ENCODE results near the gene DUSP2. TPM values are rescaled to one million over a fixed set of nuclear protein-coding genes. Genes with fewer than 3 reads are reported as not detected.

Gene DUSP2
- total RNA-seq, 6 experiments from 2014 or later, result 10.1 to 17.9 (median 11.5) TPM

- Mint-ChIP-seq H3K4me1 (ENCODE audit: low read depth) (no peaks in the 10 kb centered on the region; the same call in 1 of the 2 replicates), H3K27me3 (ENCODE audit: insufficient read depth) (peaks cover 18% of the 10 kb centered on the region), H3K4me3 (no peak overlapping the region), H3K9me3 (no peaks in the 10 kb centered on the region), H3K27ac (no peak overlapping the region), H3K36me3 (ENCODE audit: low read depth) (no peaks in the 10 kb centered on the region)
- DNase-seq, result no peak
- TF ChIP-seq, protein P1, sequence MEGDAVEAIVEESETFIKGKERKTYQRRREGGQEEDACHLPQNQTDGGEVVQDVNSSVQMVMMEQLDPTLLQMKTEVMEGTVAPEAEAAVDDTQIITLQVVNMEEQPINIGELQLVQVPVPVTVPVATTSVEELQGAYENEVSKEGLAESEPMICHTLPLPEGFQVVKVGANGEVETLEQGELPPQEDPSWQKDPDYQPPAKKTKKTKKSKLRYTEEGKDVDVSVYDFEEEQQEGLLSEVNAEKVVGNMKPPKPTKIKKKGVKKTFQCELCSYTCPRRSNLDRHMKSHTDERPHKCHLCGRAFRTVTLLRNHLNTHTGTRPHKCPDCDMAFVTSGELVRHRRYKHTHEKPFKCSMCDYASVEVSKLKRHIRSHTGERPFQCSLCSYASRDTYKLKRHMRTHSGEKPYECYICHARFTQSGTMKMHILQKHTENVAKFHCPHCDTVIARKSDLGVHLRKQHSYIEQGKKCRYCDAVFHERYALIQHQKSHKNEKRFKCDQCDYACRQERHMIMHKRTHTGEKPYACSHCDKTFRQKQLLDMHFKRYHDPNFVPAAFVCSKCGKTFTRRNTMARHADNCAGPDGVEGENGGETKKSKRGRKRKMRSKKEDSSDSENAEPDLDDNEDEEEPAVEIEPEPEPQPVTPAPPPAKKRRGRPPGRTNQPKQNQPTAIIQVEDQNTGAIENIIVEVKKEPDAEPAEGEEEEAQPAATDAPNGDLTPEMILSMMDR (IDR thresholded peaks at IDR 0.05), result no peak
Measured at GRCh38 chr2:96154506-96155380, 9.5 kb upstream of the DUSP2 start.

GRCh38 chr2:96153991-96154431 lies 8.8 kb upstream of the DUSP2 start:
- Mint-ChIP-seq H3K9me3 (no peaks in the 10 kb centered on the region), H3K4me3 (no peak overlapping the region), H3K27me3 (ENCODE audit: insufficient read depth) (peaks cover 11% of the 10 kb centered on the region), H3K4me1 (ENCODE audit: low read depth) (peaks cover 5% of the 10 kb centered on the region), H3K36me3 (ENCODE audit: low read depth) (no peaks in the 10 kb centered on the region), H3K27ac (no peak overlapping the region)
- TF ChIP-seq, protein P1 (IDR thresholded peaks at IDR 0.05), result peak; percentile 31; the same call in 1 of the 2 replicates
- DNase-seq, result no peak

DNA sequence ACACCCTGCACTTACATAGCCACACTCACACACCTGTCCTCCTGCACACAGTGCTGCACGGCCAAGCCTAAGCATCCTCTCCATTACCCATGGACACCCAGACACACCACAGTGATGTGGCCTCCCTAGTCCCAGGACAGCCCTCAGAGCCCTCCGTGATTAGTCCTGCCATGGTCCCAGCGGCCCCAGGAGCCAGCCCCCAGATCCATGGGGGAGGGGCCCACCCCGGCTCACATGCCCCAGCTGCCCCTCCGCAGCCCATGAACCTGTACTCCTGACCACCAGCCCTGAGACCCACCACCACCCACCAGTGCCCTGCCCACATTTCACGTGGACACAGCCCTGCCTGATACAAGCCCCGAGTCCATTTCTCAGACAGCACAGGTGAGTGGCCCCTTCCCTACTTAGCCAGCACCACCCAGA lies 8.1 kb upstream of the DUSP2 start:
- DNase-seq, result no peak
- Mint-ChIP-seq H3K4me1 (ENCODE audit: low read depth) (peaks cover 12% of the 10 kb centered on the region), H3K27ac (no peak overlapping the region), H3K36me3 (ENCODE audit: low read depth) (no peaks in the 10 kb centered on the region), H3K27me3 (ENCODE audit: insufficient read depth) (peaks cover 8% of the 10 kb centered on the region), H3K9me3 (no peaks in the 10 kb centered on the region), H3K4me3 (no peak overlapping the region)
- TF ChIP-seq, protein P1 (IDR thresholded peaks at IDR 0.05), result no peak

DNA sequence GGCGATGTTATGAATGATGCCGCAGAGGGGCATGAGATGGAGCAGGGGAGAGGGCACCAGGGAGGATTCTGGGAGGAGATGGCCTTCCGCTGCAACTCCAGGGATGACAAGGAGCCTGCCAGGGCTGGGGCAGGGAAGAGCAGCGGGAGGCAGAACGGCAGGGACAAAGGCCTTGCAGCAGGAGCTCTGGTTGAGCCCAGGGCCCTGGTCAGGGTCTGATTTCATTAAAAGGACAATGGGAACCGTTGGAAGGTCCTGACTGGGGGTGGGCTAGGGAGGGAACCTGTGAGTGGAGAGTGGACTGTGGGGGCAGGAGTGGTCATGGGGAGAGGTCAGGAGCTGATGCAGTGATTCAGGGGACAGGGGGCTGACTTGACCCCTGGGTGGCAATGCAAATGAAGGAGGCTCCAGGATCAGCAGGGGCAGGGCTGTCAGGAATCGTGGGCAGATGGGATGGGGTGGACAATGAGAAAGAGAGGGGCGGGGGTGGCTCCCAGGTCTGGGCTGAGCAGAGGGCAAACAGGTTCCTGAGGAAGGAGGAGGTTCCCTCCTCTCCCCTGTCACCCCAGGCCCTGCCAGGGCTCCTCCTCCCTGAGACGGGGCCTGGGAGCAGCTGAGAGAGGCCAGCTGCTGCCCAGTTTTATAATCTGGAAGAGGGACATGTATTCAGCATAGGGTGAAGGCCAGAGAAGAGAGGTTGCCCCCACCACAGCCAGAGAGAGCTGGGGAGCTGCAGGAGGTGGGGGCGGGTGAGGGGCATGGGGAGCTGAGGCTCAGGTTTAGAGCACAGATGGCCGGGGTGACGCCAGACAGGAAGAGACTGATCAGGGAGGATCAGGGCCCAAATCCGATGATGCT lies 7.3 kb upstream of the DUSP2 start:
- DNase-seq, result no peak

More for the DNA sequence above, 7.3 kb upstream of the DUSP2 start:
- no peaks in the 10 kb centered on the region for H3K36me3 Mint-ChIP-seq (ENCODE audit: low read depth)
- H3K4me1 Mint-ChIP-seq (ENCODE audit: low read depth), result peaks cover 19% of the 10 kb centered on the region
- H3K27ac Mint-ChIP-seq, result no peak overlapping the region
- peaks cover 3% of the 10 kb centered on the region for H3K27me3 Mint-ChIP-seq (ENCODE audit: insufficient read depth)
- no peak overlapping the region for H3K4me3 Mint-ChIP-seq
- TF ChIP-seq, protein P1 (IDR thresholded peaks at IDR 0.05), result no peak
- no peaks in the 10 kb centered on the region for H3K9me3 Mint-ChIP-seq
